OCI-LY1 (cell line): Measurements from ENCODE around the gene RGS21.

ENCODE experiments used
- H2AFZ ChIP-seq: fragments of 200-600 bp; sonication (generic), shearing (Covaris generic); 2 replicates; pipeline ENCODE4 v1.6.0; 2014; ENCODE audit warnings: antibody characterized with exemption, mild to moderate bottlenecking, low read length
- H3F3A ChIP-seq: fragments of 200-600 bp; sonication (generic), shearing (Covaris generic); 2 replicates; pipeline ENCODE4 v1.6.0; 2014; ENCODE audit warnings: mild to moderate bottlenecking, antibody characterized with exemption, low read length, moderate library complexity; ENCODE audit not compliant: insufficient read depth
- H3K27ac ChIP-seq: fragments of 200-600 bp; sonication (generic); 2 replicates; pipeline ENCODE4 v1.5.1; 2014; ENCODE audit warnings: low read length, mixed run types, mild to moderate bottlenecking, low read depth; ENCODE audit not compliant: poor library complexity, severe bottlenecking
- H3K27me3 ChIP-seq: fragments of 200-600 bp; sonication (generic); 2 replicates; pipeline ENCODE4 v1.6.0; 2014; ENCODE audit warnings: antibody characterized with exemption, mild to moderate bottlenecking, low read length, moderate library complexity; ENCODE audit not compliant: insufficient read depth
- H3K36me3 ChIP-seq: fragments of 200-600 bp; sonication (generic); 2 replicates; pipeline ENCODE4 v1.6.1; 2014; ENCODE audit warnings: mild to moderate bottlenecking, antibody characterized with exemption, low read length, moderate library complexity, mixed read lengths; ENCODE audit not compliant: insufficient read depth
- H3K4me1 ChIP-seq: fragments of 200-600 bp; sonication (generic); 2 replicates; pipeline ENCODE4 v1.5.1; 2014; ENCODE audit warnings: mild to moderate bottlenecking, low read length, moderate library complexity; ENCODE audit not compliant: insufficient read depth, severe bottlenecking
- H3K4me2 ChIP-seq: fragments of 200-600 bp; sonication (generic), shearing (Covaris generic); 2 replicates; pipeline ENCODE4 v1.6.1; 2014; ENCODE audit warnings: low read length
- H3K4me3 ChIP-seq: fragments of 200-600 bp; sonication (generic); 2 replicates; pipeline ENCODE4 v1.5.1; 2014; ENCODE audit warnings: low read length, low read depth, mild to moderate bottlenecking, mixed read lengths; ENCODE audit not compliant: poor library complexity, severe bottlenecking
- H3K79me2 ChIP-seq: fragments of 200-600 bp; shearing (Covaris generic); 2 replicates; pipeline ENCODE4 v1.6.1; 2016; ENCODE audit warnings: mixed run types, low read length, mixed read lengths; ENCODE audit not compliant: insufficient read depth
- H3K9ac ChIP-seq: fragments of 200-600 bp; sonication (generic), shearing (Covaris generic); 2 replicates; pipeline ENCODE4 v1.6.1; 2014; ENCODE audit warnings: mild to moderate bottlenecking, low read length, mixed read lengths
- H3K9me2 ChIP-seq: fragments of 200-600 bp; sonication (generic), shearing (Covaris generic); 2 replicates; pipeline ENCODE4 v1.6.1; 2014; ENCODE audit warnings: low read depth, mild to moderate bottlenecking, low read length, mixed read lengths
- H3K9me3 ChIP-seq: fragments of 200-600 bp; shearing (Covaris generic); 2 replicates; pipeline ENCODE4 v1.6.1; 2014; ENCODE audit warnings: low read length, mixed read lengths
- H4K20me1 ChIP-seq: fragments of 200-600 bp; sonication (generic), shearing (Covaris generic); 2 replicates; pipeline ENCODE4 v1.6.0; 2016; ENCODE audit warnings: mild to moderate bottlenecking, low read length; ENCODE audit not compliant: insufficient read depth
- CTCF ChIP-seq: fragments of 200-600 bp; sonication (generic), shearing (Covaris generic); IDR thresholded peaks from 2 replicates; pipeline ENCODE4 v1.5.1; 2017; ENCODE audit warnings: mild to moderate bottlenecking, antibody characterized with exemption, low read length, moderate library complexity, mixed read lengths
- EZH2 ChIP-seq: fragments of 200-600 bp; sonication (generic), shearing (Covaris generic); IDR thresholded peaks from 2 replicates; pipeline ENCODE4 v1.8.0; 2017; ENCODE audit warnings: borderline replicate concordance, mixed run types, mild to moderate bottlenecking, antibody characterized with exemption, low read length, moderate library complexity, mixed read lengths

The RGS21 gene

GRCh38 chr1:192378276-192378675 lies 61.5 kb downstream of the RGS21 start:
- no peaks in the 10 kb centered on the region for H4K20me1 ChIP-seq
- no peak overlapping the region for H3K4me2 ChIP-seq
- H3K9me3 ChIP-seq, result no peaks in the 10 kb centered on the region
- H2AFZ ChIP-seq, result no peak overlapping the region
- TF ChIP-seq CTCF (no peak), EZH2 (no peak)
- H3K79me2 ChIP-seq, result no peaks in the 10 kb centered on the region
- no peak overlapping the region for H3K27ac ChIP-seq
- no peaks in the 10 kb centered on the region for H3K27me3 ChIP-seq
- no peaks in the 10 kb centered on the region for H3K4me1 ChIP-seq
- no peaks in the 10 kb centered on the region for H3F3A ChIP-seq
- no peaks in the 10 kb centered on the region for H3K36me3 ChIP-seq
- no peak overlapping the region for H3K9ac ChIP-seq
- no peak overlapping the region for H3K4me3 ChIP-seq
- H3K9me2 ChIP-seq, result no peaks in the 10 kb centered on the region

GRCh38 chr1:192378878-192379277 lies 62.1 kb downstream of the RGS21 start:
- no peaks in the 10 kb centered on the region for H3K79me2 ChIP-seq
- no peak overlapping the region for H3K9ac ChIP-seq
- no peak overlapping the region for H3K27ac ChIP-seq
- H2AFZ ChIP-seq, result no peak overlapping the region
- no peak overlapping the region for H3K4me3 ChIP-seq
- H4K20me1 ChIP-seq, result no peaks in the 10 kb centered on the region
- H3K36me3 ChIP-seq, result no peaks in the 10 kb centered on the region
- no peaks in the 10 kb centered on the region for H3K9me3 ChIP-seq
- no peak overlapping the region for H3K4me2 ChIP-seq
- H3K4me1 ChIP-seq, result no peaks in the 10 kb centered on the region
- no peaks in the 10 kb centered on the region for H3K9me2 ChIP-seq
- H3K27me3 ChIP-seq, result no peaks in the 10 kb centered on the region
- H3F3A ChIP-seq, result no peaks in the 10 kb centered on the region
- TF ChIP-seq EZH2, result no peak
- TF ChIP-seq CTCF, result no peak

- Histone ChIP-seq H3K4me3 (no peak overlapping the region), H3K36me3 (no peaks in the 10 kb centered on the region), H3K9me2 (no peaks in the 10 kb centered on the region), H3K9ac (no peak overlapping the region), H3F3A (no peaks in the 10 kb centered on the region), H3K79me2 (no peaks in the 10 kb centered on the region), H3K27me3 (no peaks in the 10 kb centered on the region), H3K9me3 (no peaks in the 10 kb centered on the region), H3K4me1 (no peaks in the 10 kb centered on the region), H3K27ac (no peak overlapping the region), H2AFZ (no peak overlapping the region), H4K20me1 (no peaks in the 10 kb centered on the region), H3K4me2 (no peak overlapping the region)
- TF ChIP-seq CTCF (no peak), EZH2 (no peak)
Measured at GRCh38 chr1:192379554-192379953, 62.8 kb downstream of the RGS21 start.
